HG03469 (cell line): ENCODE measurements around the gene SLC37A4.
"Not testable (repeated sequence)": the region's sequence is repeated elsewhere in the genome, so short reads cannot be mapped to it uniquely, and the experiment has no call there.

Experiments used
- ATAC-seq: cut with Tn5 transposase; IDR thresholded peaks from one replicate; pipeline ENCODE4 v1.9.1; 2021; ENCODE audit warnings: mild to moderate bottlenecking, moderate library complexity, moderate number of reproducible peaks; ENCODE audit not compliant: unreplicated experiment

The SLC37A4 gene

DNA sequence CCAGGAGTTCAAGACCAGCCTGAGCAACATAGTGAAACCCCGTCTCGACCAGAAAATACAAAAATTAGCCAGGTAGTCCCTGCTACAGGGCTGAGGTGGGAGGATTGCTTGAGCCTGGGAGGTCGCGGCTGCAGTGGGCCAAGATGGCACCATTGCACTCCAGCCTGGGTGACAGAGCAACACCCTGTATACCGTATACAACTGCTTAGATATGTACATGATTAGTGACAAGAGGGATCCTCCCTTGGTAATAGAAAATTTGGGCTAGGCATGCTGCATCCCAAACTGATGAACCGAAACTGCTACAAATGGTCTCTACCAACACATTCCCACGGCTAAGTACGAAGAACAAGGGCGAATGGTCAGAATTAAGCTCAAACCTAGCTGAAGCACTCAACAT lies 12.2 kb upstream of the SLC37A4 start:
- ATAC-seq, result no peak

GRCh38 chr11:119041821-119042514 lies 11.3 kb upstream of the SLC37A4 start:
- ATAC-seq, result no peak

DNA sequence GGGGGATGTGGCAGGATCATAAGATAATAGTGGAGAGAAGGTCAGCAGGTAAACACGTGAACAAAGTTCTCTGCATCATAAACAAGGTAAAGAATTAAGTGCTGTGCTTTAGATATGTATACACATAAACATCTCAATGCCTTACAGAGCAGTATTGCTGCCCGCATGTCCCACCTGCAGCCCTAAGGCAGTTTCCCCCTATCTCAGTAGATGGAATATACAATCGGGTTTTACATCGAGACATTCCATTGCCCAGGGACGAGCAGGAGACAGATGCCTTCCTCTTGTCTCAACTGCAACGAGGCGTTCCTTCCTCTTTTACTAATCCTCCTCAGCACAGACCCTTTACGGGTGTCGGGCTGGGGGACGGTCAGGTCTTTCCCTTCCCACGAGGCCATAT lies 8.8 kb upstream of the SLC37A4 start:
- not testable (repeated sequence) for ATAC-seq

GRCh38 chr11:119038884-119039283 lies 8.2 kb upstream of the SLC37A4 start:
- no peak for ATAC-seq

GRCh38 chr11:119034813-119035212 lies 4.1 kb upstream of the SLC37A4 start:
- no peak for ATAC-seq

DNA sequence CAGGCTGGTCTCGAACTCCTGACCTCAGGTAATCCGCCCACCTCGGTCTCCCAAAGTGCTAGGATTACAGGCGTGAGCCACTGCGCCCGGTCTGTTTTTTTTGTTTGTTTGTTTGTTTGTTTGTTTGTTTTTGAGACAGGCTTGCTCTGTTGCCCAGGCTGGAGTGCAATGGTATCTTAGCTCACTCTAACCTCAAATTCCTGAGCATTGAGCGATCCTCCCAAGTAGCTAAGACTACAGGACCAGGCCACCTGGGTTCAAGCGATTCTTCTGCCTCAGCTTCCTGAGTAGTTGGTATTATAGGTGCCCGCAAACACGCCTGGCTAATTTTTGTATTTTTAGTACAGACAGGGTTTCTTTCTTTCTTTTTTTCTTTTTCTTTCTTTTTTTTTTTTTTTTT lies 2.7 kb upstream of the SLC37A4 start:
- ATAC-seq, result not testable (repeated sequence)

- ATAC-seq, result no peak
Measured at GRCh38 chr11:119031912-119032280, 1.2 kb upstream of the SLC37A4 start.

DNA sequence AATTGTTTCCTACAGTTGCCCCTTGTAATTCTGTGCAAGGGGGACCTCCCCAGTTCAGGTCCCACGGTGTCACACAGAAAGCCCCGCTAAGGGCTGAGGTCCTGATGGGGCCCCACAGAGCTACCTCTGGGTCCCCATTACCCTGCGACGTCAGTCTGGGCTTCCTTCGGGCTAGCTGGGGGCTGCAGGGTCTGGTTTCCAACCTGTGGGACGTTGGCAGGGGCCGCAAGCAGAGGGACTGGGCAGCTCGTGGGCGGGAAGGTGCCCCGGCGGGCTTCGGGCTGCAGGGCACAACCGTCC lies 698 bp downstream of the SLC37A4 start:
- ATAC-seq, result no peak

- no peak for ATAC-seq
Measured at GRCh38 chr11:119029340-119030028, 1.2 kb downstream of the SLC37A4 start.

- ATAC-seq, result no peak
Measured at GRCh38 chr11:119029069-119029339, 1.7 kb downstream of the SLC37A4 start.

GRCh38 chr11:119028346-119029068 lies 2.2 kb downstream of the SLC37A4 start:
- ATAC-seq, result no peak

DNA sequence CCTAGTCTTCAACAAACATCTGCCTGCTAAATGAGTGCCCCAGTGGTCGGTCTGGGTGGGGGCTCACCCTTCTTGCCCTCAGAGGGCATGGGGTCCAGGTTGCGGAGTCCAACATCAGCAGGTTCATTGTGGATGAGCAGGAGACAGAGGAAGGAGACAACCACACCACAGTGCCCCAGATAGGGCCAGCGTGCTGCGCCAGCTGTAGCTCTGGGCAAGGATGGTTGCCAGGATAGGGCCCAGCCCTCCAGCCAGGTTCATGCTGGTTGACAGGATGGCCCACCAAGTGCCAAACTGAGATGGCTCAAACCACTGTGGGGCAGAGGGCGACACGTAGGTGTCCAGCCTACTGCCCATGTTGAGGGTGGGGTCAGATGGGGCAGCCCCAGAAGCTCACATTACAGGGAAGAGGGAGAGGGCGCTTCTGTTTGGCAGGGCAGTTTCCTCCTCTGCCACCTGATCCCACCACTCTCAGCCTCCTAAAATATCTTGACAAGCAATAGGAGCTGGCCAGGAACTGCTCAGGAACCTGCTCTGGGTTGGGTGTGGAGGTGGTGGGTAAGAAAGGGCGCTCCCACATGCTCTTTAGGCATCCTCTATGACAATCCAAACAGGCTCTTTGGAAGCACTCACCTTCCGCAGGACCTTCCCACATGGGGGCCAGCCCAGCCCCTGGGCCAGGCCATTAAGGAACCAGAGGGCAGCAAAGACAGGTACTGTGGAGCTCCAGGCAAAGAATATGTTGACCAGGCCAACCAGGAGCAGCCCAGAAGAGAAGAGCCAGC lies 2.9 kb downstream of the SLC37A4 start:
- ATAC-seq, result no peak

DNA sequence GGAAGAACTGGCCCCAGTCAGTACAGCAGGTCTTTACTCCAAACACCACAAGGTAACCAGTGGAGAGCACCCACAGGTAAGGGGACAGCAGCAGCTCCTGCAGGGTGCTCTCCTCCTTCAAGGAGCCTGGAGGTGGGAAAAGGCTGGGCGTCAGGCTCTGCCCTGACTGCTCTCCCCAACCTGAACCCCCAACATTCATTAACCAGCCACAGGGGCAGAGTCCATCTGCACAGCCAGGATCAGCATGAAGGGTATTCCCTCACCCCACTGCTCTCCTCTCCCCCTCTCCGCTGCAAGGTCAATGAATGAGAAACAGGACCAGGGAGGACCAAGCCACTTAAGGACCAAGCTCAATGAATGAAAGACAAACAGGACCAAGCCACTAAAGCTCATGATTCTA lies 3.7 kb downstream of the SLC37A4 start:
- ATAC-seq, result no peak

DNA sequence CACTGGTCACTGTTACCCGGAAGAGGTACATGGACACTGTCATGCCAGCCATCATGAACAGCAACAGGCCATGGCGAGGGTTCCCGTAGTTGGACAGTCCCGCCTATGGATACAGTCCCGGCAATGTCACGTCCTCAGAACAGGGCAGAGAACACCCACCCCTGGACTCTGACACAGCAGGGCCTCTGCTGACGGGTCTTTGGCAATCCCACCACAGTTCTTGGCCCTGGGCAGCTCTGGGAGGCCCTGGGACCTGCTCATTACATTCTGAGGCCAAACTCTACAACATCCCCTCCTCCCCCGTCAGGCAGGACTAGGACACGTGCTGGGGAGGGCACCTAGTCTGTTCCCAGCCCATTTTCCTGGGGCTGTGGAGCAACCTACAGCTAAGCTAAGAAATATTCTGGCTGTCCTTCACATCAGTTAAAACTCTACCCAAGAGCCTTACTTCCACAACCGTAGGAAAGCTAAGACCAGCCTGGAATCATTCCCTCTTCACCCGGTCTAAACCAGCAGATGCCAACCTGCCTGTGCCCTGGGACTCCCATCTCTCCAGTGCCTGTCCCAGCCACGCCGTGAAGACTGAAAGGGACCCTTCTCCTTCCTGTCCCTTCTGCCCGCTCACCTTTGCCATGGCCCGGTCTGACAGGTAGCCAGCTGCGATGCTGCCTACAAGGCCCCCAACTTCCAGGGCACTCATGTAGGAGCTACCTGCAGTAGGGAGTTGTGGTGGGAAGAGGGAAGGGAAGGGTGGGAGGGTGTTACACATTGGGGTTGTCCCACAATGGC lies 4.5 kb downstream of the SLC37A4 start:
- no peak for ATAC-seq

DNA sequence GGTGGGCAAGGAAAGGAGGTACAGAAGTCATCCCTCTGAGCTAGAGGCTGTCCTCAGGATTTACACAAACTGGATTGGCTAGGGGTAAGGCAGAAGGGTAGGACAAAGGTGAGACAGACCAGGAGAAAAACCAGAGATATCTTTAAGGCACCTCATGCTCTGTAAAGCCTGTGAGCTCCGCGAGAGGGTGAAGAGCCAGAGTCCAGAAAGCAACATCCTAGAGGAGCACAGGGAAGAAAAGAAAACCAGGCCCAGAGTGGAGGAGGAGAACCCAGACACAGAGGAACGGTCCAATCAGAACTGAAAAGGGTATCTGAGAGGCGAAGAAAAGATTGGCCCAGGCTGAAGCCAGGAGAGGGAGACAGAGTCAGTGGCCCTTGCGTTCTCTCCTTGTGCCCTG lies 5.1 kb downstream of the SLC37A4 start:
- no peak for ATAC-seq

- ATAC-seq, result no peak
Measured at GRCh38 chr11:119025099-119025473, 5.6 kb downstream of the SLC37A4 start.

GRCh38 chr11:119024430-119025098 lies 6.1 kb downstream of the SLC37A4 start:
- no peak for ATAC-seq

- no peak for ATAC-seq
Measured at GRCh38 chr11:119023741-119024140, 6.9 kb downstream of the SLC37A4 start.

- ATAC-seq, result no peak
Measured at GRCh38 chr11:119021631-119022030, 9.0 kb downstream of the SLC37A4 start.

DNA sequence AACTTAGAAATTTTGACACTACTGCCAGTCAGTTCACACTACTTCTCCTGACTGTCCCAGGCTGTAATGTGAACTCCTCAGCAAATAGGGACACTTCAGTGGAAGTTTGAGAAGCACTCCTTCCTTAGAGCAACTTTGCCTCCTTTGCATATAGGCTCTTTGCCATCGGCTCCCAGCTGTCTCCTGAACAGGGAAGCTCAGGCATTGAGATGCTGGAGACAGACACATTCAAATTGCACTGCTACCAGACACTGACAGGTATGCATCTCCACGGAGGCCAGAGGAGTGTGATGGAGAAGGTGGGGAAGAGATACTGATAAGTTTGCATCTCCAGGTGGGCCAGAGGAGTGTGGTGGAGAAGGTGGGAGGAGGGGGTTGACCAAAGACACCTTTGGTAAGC lies 10.7 kb downstream of the SLC37A4 start:
- ATAC-seq, result no peak
